ENCODE measurements around the gene NRGN. TPM values are rescaled to one million over a fixed set of nuclear protein-coding genes. Genes with fewer than 3 reads are reported as not detected.

The NRGN gene
- total and polyA plus RNA-seq, 10 donors, result 12.7 to 61.2 (median 33.9) TPM

- WGBS, 5 donors, result 90 to 94% (median 92%) methylated on average over 7 of the region's 7 CpGs
- Histone ChIP-seq H3K27me3 (replicated peaks in 1 of 7) (peaks cover 0 to 22% (median 0%) of the 10 kb centered on the region in 7 donors), H3K4me1 (peaks cover 3 to 64% (median 38%) of the 10 kb centered on the region in 6 donors), H3K27ac (no peak overlapping the region), H3K36me3 (no peaks in the 10 kb centered on the region), H3K4me3 (no peak overlapping the region), H3K9me3 (no peaks in the 10 kb centered on the region)
- TF ChIP-seq POLR2AphosphoS5 (IDR thresholded peaks at IDR 0.05), result no peak
- TF ChIP-seq POLR2A (IDR thresholded peaks at IDR 0.05), result no peak
- TF ChIP-seq CTCF (IDR thresholded peaks at IDR 0.05 in 8 of 11, conservative IDR thresholded peaks at IDR 0.05 in 3 of 11), result no peak
- no peak for DNase-seq
- intact Hi-C loops (cut with DNase I; ENCODE audit: low total_unique reads), result no loop called here
These were observed 13.9 kb downstream of the NRGN start for GRCh38 chr11:124753624-124754023.

GRCh38 chr11:124754309-124754708 lies 14.6 kb downstream of the NRGN start:
- no peaks in the 10 kb centered on the region for H3K9me3 ChIP-seq
- H3K4me3 ChIP-seq, result no peak overlapping the region
- TF ChIP-seq POLR2A (IDR thresholded peaks at IDR 0.05) (no peak), POLR2AphosphoS5 (IDR thresholded peaks at IDR 0.05) (no peak), CTCF (IDR thresholded peaks at IDR 0.05 in 8 of 11, conservative IDR thresholded peaks at IDR 0.05 in 3 of 11) (no peak)
- no peak for DNase-seq
- intact Hi-C loops (cut with DNase I; ENCODE audit: low total_unique reads), result no loop called here
- peaks cover 0 to 29% (median 6%) of the 10 kb centered on the region in 7 donors for H3K27me3 ChIP-seq (replicated peaks in 1 of 7)
- H3K36me3 ChIP-seq, result no peaks in the 10 kb centered on the region
- no peak overlapping the region for H3K27ac ChIP-seq
- WGBS, 5 donors, result 83 to 95% (median 85%) methylated on average over 4 of the region's 4 CpGs
- peaks cover 9 to 64% (median 38%) of the 10 kb centered on the region in 6 donors for H3K4me1 ChIP-seq

- TF ChIP-seq POLR2A (IDR thresholded peaks at IDR 0.05), result no peak
- TF ChIP-seq CTCF (IDR thresholded peaks at IDR 0.05 in 8 of 11, conservative IDR thresholded peaks at IDR 0.05 in 3 of 11), result no peak
- TF ChIP-seq POLR2AphosphoS5 (IDR thresholded peaks at IDR 0.05), result no peak
- no peaks in the 10 kb centered on the region for H3K9me3 ChIP-seq
- H3K4me1 ChIP-seq, result peaks cover 10 to 64% (median 38%) of the 10 kb centered on the region in 6 donors
- 79 to 91% (median 83%) methylated on average over 6 of the region's 6 CpGs for WGBS, 5 donors
- intact Hi-C loops (cut with DNase I; ENCODE audit: low total_unique reads), result no loop called here
- H3K4me3 ChIP-seq, result no peak overlapping the region
- H3K27me3 ChIP-seq (replicated peaks in 1 of 7), result peaks cover 0 to 33% (median 10%) of the 10 kb centered on the region in 7 donors
- no peak for DNase-seq
- no peaks in the 10 kb centered on the region for H3K36me3 ChIP-seq
- no peak overlapping the region for H3K27ac ChIP-seq
These were observed 15.0 kb downstream of the NRGN start for GRCh38 chr11:124754710-124755109.

GRCh38 chr11:124756033-124756752 lies 16.5 kb downstream of the NRGN start:
- TF ChIP-seq POLR2A (IDR thresholded peaks at IDR 0.05) (no peak), CTCF (IDR thresholded peaks at IDR 0.05 in 8 of 11, conservative IDR thresholded peaks at IDR 0.05 in 3 of 11) (no peak), POLR2AphosphoS5 (IDR thresholded peaks at IDR 0.05) (no peak)
- no peak for DNase-seq
- H3K27me3 ChIP-seq (replicated peaks in 1 of 7), result peaks cover 0 to 47% (median 24%) of the 10 kb centered on the region in 7 donors
- H3K4me1 ChIP-seq, result peaks cover 25 to 72% (median 47%) of the 10 kb centered on the region in 6 donors
- H3K4me3 ChIP-seq, result no peak overlapping the region
- H3K9me3 ChIP-seq, result no peaks in the 10 kb centered on the region
- intact Hi-C loops (cut with DNase I; ENCODE audit: low total_unique reads), result no loop called here
- H3K36me3 ChIP-seq, result no peaks in the 10 kb centered on the region
- WGBS, 5 donors, result 71 to 88% (median 86%) methylated on average over 7 to 9 of the region's 9 CpGs
- no peak overlapping the region for H3K27ac ChIP-seq
